Neural progenitor cell (in vitro differentiated cells): ENCODE data around the gene MAP2. TPM values are rescaled to one million over a fixed set of nuclear protein-coding genes. Genes with fewer than 3 reads are reported as not detected.

Experiments used
- DNase-seq: peaks from one replicate; pipeline ENCODE4 v3.0.0-alpha.2; 2016; ENCODE audit warnings: low spot score
- H2AFZ ChIP-seq: fragments of 200-600 bp; sonication (generic); replicated peaks from 2 replicates; pipeline ENCODE4 v1.6.1; 2016; ENCODE audit warnings: antibody characterized with exemption
- H3F3A ChIP-seq: fragments of 200-600 bp; sonication (generic); 2 replicates; pipeline ENCODE4 v1.6.1; 2016; ENCODE audit warnings: antibody characterized with exemption, low read depth
- H3K27ac ChIP-seq: fragments of 200-600 bp; sonication (generic); 2 replicates; pipeline ENCODE4 v1.5.1; 2016; ENCODE audit warnings: mild to moderate bottlenecking
- H3K27me3 ChIP-seq: fragments of 200-600 bp; sonication (generic); 2 replicates; pipeline ENCODE4 v1.6.1; 2016; ENCODE audit warnings: mild to moderate bottlenecking, moderate library complexity
- H3K36me3 ChIP-seq: fragments of 200-600 bp; sonication (generic); 2 replicates; pipeline ENCODE4 v1.5.1; 2016
- H3K4me1 ChIP-seq: fragments of 200-600 bp; sonication (generic); 2 replicates; pipeline ENCODE4 v1.6.1; 2016; ENCODE audit warnings: mixed run types
- H3K4me2 ChIP-seq: fragments of 200-600 bp; sonication (generic); 2 replicates; pipeline ENCODE4 v1.6.1; 2016
- H3K4me3 ChIP-seq: fragments of 200-600 bp; sonication (generic); 2 replicates; pipeline ENCODE4 v1.5.1; 2016
- H3K79me2 ChIP-seq: fragments of 200-600 bp; sonication (generic); 2 replicates; pipeline ENCODE4 v1.6.1; 2016; ENCODE audit warnings: low read depth
- H3K9ac ChIP-seq: fragments of 200-600 bp; sonication (generic); 2 replicates; pipeline ENCODE4 v1.6.1; 2016
- H3K9me3 ChIP-seq: fragments of 200-600 bp; sonication (generic); 2 replicates; pipeline ENCODE4 v1.5.1; 2016; ENCODE audit warnings: low read depth
- H4K20me1 ChIP-seq: fragments of 200-600 bp; sonication (generic); 2 replicates; pipeline ENCODE4 v1.6.1; 2016; ENCODE audit warnings: low read depth
- H3K27ac Mint-ChIP-seq: 3 replicates; pipeline ENCODE4 v1.8.0; 2021; ENCODE audit warnings: mixed read lengths
- H3K27me3 Mint-ChIP-seq: 2 replicates; pipeline ENCODE4 v1.8.0; 2022; ENCODE audit warnings: low read depth, mild to moderate bottlenecking, inconsistent platforms, moderate library complexity, mixed read lengths; ENCODE audit not compliant: insufficient read depth
- H3K36me3 Mint-ChIP-seq: 3 replicates; pipeline ENCODE4 v1.8.0; 2021; ENCODE audit warnings: mixed read lengths
- H3K4me1 Mint-ChIP-seq: 3 replicates; pipeline ENCODE4 v1.8.0; 2021; ENCODE audit warnings: mixed read lengths
- H3K4me3 Mint-ChIP-seq: 3 replicates; pipeline ENCODE4 v1.8.0; 2021; ENCODE audit warnings: mild to moderate bottlenecking, moderate library complexity, mixed read lengths
- H3K9me3 Mint-ChIP-seq: 3 replicates; pipeline ENCODE4 v1.8.0; 2020; ENCODE audit warnings: mixed read lengths
- EZH2 ChIP-seq: fragments of 200-600 bp; sonication (generic); IDR thresholded peaks from 2 replicates; pipeline ENCODE4 v1.6.1; 2017; ENCODE audit warnings: antibody characterized with exemption, mild to moderate bottlenecking, moderate library complexity
- EZH2phosphoT487 ChIP-seq: fragments of 200-600 bp; sonication (generic); IDR thresholded peaks from 2 replicates; pipeline ENCODE4 v1.6.1; 2017; ENCODE audit warnings: antibody characterized with exemption
- total RNA-seq: library from RNA; depleted of rRNA; stranded (reverse); fragments of >200 nt; gene quantifications from 2 replicates; pipeline ENCODE4 v1.2.3, GENCODE V29; 2015; ENCODE audit warnings: low replicate concordance
- TF ChIP-seq, protein P1 (sequence below): fragments of 200-600 bp; sonication (generic); IDR thresholded peaks from 2 replicates; pipeline ENCODE4 v1.5.1; 2017; ENCODE audit warnings: antibody characterized with exemption, mild to moderate bottlenecking

Gene MAP2
- total RNA-seq, 1 donor from 2014 or later = 102 TPM

DNA sequence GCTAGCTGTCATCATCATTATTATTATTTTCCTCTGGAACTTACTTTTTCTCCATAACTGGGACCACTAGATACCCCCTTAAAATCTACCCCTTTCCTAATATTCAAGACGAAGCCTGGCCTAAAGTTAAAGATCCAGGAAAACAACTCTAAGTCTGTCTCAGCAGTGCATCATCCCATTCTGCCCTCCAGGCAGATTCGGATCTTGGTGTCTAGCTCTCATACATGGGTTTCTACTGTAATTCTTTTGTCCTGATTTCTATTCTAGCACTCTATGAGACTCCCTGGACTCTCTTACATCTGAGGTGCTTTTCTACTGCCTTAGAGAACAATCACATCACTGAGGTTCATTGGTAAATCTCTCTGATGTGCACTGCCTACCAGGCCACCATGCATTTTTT lies 35.5 kb downstream of the MAP2 start:
- H3K36me3 Mint-ChIP-seq = peaks cover 33% of the 10 kb centered on the region
- H3K36me3 ChIP-seq = no peaks in the 10 kb centered on the region
- no peak overlapping the region for H3K4me3 ChIP-seq
- H3K9ac ChIP-seq = no peak overlapping the region
- H3K27ac Mint-ChIP-seq = no peak overlapping the region
- peaks cover 19% of the 10 kb centered on the region for H3K4me1 Mint-ChIP-seq
- peaks cover 14% of the 10 kb centered on the region for H3K4me1 ChIP-seq
- H2AFZ ChIP-seq = no peak overlapping the region
- no peaks in the 10 kb centered on the region for H3K27me3 Mint-ChIP-seq
- no peak overlapping the region for H3K4me2 ChIP-seq
- H3K9me3 ChIP-seq = no peaks in the 10 kb centered on the region
- H3K79me2 ChIP-seq = peaks cover 34% of the 10 kb centered on the region
- DNase-seq = no peak
- H3K9me3 Mint-ChIP-seq = peaks cover 6% of the 10 kb centered on the region
- peaks cover 12% of the 10 kb centered on the region for H4K20me1 ChIP-seq
- TF ChIP-seq, protein P1, sequence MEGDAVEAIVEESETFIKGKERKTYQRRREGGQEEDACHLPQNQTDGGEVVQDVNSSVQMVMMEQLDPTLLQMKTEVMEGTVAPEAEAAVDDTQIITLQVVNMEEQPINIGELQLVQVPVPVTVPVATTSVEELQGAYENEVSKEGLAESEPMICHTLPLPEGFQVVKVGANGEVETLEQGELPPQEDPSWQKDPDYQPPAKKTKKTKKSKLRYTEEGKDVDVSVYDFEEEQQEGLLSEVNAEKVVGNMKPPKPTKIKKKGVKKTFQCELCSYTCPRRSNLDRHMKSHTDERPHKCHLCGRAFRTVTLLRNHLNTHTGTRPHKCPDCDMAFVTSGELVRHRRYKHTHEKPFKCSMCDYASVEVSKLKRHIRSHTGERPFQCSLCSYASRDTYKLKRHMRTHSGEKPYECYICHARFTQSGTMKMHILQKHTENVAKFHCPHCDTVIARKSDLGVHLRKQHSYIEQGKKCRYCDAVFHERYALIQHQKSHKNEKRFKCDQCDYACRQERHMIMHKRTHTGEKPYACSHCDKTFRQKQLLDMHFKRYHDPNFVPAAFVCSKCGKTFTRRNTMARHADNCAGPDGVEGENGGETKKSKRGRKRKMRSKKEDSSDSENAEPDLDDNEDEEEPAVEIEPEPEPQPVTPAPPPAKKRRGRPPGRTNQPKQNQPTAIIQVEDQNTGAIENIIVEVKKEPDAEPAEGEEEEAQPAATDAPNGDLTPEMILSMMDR = no peak
- no peak for TF ChIP-seq EZH2phosphoT487
- no peak for TF ChIP-seq EZH2
- H3K27ac ChIP-seq = no peak overlapping the region
- H3K27me3 ChIP-seq = no peaks in the 10 kb centered on the region
- H3K4me3 Mint-ChIP-seq = no peak overlapping the region
- H3F3A ChIP-seq = peaks cover 4% of the 10 kb centered on the region

DNA sequence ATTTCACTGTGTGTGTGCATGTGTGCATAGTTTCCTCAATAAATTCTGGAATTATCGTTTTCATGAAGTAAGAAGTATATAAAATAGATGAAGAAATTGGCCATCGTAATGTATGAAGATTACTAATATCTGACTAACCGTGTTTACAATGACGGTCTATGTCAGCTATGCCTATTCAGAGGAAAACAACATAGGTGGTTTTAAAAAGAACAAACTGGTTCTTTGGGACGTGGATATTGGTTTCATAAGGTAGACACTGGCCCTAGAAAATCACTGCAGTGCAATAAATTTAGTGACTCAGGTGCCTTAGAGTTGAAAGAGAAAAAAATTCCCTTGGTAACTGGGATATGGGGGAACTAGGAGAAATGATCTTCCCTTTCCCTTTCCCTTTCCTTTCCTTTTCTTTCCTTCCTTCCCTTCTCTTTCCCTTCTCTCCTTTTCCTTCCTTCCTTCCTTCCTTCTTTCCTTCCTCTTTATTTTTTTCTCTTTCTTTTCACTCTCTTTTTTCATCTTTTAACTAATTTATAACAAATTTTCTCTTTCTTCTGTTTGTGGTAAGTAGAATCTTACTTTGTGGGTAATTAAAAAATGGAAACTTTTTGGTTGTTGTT lies 36.4 kb downstream of the MAP2 start:
- H3K4me1 ChIP-seq = peaks cover 14% of the 10 kb centered on the region
- Mint-ChIP-seq H3K36me3 (peaks cover 30% of the 10 kb centered on the region), H3K27ac (no peak overlapping the region), H3K4me3 (no peak overlapping the region), H3K9me3 (peaks cover 3% of the 10 kb centered on the region), H3K27me3 (no peaks in the 10 kb centered on the region), H3K4me1 (peaks cover 19% of the 10 kb centered on the region)
- TF ChIP-seq, protein P1 = no peak
- no peak for TF ChIP-seq EZH2phosphoT487
- TF ChIP-seq EZH2 = no peak
- peaks cover 4% of the 10 kb centered on the region for H3F3A ChIP-seq
- H4K20me1 ChIP-seq = peaks cover 12% of the 10 kb centered on the region
- H3K27me3 ChIP-seq = no peaks in the 10 kb centered on the region
- DNase-seq = no peak
- H3K4me2 ChIP-seq = no peak overlapping the region
- no peak overlapping the region for H3K27ac ChIP-seq
- H3K36me3 ChIP-seq = no peaks in the 10 kb centered on the region
- no peak overlapping the region for H3K4me3 ChIP-seq
- H3K9ac ChIP-seq = no peak overlapping the region
- no peaks in the 10 kb centered on the region for H3K9me3 ChIP-seq
- peaks cover 34% of the 10 kb centered on the region for H3K79me2 ChIP-seq
- H2AFZ ChIP-seq = no peak overlapping the region

DNA sequence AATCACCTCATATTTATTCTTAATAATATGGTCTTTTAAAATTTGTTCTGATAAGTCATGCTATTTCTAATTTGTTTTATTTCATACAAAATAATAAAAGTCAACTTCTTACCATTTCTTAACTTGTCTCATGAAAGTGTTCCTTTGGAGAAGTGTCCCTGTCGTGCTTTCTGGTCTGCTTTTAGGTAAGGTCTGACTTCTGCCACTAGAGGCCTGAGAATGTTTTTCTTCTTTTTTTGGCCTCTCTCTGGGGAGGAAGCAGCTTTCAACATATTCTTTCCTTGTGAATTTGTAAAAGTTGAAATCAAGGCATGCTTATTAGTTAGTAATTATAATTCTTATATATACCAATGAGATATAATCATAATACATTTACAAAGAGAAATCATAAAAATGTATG lies 39.4 kb downstream of the MAP2 start:
- no peaks in the 10 kb centered on the region for H3K36me3 ChIP-seq
- H3K9ac ChIP-seq = no peak overlapping the region
- Mint-ChIP-seq H3K27me3 (no peaks in the 10 kb centered on the region), H3K4me3 (no peak overlapping the region), H3K9me3 (peaks cover 18% of the 10 kb centered on the region), H3K27ac (no peak overlapping the region), H3K4me1 (peaks cover 7% of the 10 kb centered on the region), H3K36me3 (peaks cover 41% of the 10 kb centered on the region)
- TF ChIP-seq, protein P1 = peak; percentile 45
- no peak for TF ChIP-seq EZH2
- peaks cover 28% of the 10 kb centered on the region for H3K79me2 ChIP-seq
- H2AFZ ChIP-seq = no peak overlapping the region
- H3K27me3 ChIP-seq = no peaks in the 10 kb centered on the region
- peaks cover 4% of the 10 kb centered on the region for H3K4me1 ChIP-seq
- H3K27ac ChIP-seq = no peak overlapping the region
- peaks cover 9% of the 10 kb centered on the region for H4K20me1 ChIP-seq
- H3K4me2 ChIP-seq = no peak overlapping the region
- H3K9me3 ChIP-seq = no peaks in the 10 kb centered on the region
- no peak overlapping the region for H3K4me3 ChIP-seq
- peaks cover 4% of the 10 kb centered on the region for H3F3A ChIP-seq
- no peak for DNase-seq
